GM19023 (cell line): ENCODE measurements around the gene SSH2.
"Not testable (repeated sequence)": the region's sequence is repeated elsewhere in the genome, so short reads cannot be mapped to it uniquely, and the experiment has no call there.

Experiments used
- ATAC-seq: cut with Tn5 transposase; IDR thresholded peaks from one replicate; pipeline ENCODE4 v1.9.1; 2021; ENCODE audit warnings: mild to moderate bottlenecking, moderate library complexity; ENCODE audit not compliant: unreplicated experiment

SSH2 gene

GRCh38 chr17:29929006-29929532 is 959 bp downstream of the SSH2 start:
- no peak for ATAC-seq

- no peak for ATAC-seq
These were observed 2.5 kb downstream of the SSH2 start for GRCh38 chr17:29927546-29927945.

- ATAC-seq = no peak
These were observed 5.2 kb downstream of the SSH2 start for GRCh38 chr17:29924786-29925185.

DNA sequence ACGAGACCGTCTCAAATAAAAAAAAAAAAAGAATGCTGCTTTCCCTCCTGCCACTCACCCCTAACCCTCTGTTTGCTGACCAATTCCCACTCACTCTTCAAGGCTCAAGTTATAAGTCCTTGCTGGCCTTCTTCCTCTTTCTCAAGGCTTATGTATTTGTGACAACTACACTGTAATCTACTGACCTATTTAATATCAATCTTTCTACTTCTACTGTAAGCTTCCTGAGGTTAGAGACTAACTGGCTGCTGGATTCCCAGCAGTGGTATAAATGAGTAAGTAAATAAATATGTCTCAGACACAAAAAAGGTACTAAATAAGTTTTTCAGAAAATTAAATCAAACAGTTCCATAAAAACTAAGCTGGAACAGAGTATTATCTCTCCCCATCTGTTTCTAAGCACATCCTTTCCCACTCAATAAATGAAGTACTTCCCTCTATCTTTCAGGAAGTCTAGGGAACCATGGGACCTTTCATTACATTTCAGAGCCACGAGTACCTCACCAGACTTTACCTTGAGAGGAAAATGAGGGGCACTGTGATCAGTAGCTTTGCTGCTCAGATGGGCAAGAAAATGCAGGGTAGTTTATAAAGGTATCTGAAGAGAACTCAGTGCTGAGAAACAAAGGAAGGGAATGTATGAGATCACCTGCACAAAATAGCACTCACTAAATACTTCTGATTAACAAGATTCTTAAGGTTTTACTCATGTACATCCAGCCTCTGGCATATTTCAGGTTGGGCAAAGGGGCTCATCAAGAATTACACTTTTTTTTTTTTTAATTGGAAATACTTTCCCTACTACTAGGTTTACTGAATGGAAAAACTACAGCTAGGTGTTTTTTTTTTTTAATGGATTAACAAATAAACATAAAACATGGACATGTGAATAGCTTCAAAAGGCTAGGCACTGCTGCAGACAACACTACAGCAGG is 10.8 kb downstream of the SSH2 start:
- ATAC-seq = no peak

DNA sequence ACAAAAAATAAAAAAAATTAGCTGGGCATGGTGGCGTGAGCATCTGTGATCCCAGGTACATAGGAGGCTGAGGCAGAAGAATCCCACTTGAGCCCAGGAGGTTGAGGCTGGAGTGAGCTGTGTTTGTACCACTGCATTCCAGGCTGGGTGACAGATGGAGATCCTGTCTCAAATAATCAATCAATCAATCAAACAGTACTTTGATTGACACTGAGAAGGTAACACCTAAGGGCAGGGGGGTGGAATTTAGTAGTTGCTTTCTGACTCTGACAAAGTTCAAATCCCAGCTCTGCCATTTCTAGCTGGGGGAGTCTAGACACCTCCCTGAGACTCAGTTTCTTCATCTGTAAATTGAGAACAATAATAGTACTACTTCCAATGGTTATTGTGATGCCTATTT is 12.0 kb downstream of the SSH2 start:
- no peak for ATAC-seq

- no peak for ATAC-seq
These were observed 15.1 kb downstream of the SSH2 start for GRCh38 chr17:29914819-29915537.

DNA sequence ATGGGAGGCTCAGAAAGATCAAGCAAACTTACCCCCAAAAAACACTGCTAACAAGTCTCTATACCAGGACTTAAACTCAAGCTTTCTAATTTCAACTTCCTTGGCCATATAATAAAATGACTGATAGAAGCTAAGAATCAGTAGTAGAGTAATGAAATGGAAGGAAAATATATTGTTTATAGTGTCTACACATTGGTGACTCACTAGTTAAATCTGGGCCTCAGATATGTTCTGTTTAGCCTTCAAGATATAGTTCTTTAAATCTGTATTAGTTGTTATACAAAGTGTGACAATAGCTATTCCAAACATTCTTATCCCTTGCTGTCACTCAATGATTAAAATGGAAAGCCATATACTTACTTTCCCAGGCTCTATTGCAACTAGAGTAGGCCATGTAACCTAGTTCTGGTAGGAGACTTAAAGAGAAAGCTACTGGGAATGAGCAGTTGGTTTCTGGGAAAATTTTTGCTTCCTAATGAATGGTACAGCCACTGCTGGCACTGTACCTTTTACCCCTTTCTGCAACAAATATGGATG is 18.3 kb downstream of the SSH2 start:
- no peak for ATAC-seq

DNA sequence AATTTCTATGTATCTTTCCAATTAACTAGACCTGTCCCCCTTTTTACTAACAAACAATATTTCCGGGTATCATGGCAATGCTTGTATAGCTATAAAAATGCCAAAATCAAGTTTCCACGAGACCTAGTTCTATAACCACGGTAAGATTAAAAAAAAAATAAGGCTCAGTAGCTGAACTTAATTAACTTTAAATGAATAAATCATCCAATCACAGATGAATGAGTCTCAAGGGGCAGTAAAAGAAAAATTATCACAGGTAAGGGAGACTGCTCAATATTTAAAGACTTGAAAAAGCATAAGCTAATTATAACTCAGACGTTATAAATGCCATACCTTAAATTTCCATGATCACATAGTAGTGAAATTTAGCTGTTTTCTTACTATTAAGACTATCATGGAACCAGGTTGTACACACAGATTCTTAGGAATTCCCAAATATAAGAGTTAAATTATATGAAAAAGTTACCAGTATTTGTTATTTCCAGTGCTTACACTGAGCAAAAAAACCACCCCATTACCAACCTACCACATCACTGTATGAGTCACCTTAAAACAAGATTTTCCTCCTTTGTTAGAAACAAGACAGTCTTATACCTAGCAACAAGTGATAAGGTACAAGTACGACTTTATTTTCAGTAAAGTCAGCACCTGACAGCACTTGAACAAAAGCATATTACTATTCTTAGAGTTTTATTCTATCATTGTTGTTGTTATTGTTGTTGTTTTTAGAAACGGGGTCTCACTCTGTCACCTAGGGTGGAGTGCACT is 20.6 kb downstream of the SSH2 start:
- ATAC-seq = no peak

DNA sequence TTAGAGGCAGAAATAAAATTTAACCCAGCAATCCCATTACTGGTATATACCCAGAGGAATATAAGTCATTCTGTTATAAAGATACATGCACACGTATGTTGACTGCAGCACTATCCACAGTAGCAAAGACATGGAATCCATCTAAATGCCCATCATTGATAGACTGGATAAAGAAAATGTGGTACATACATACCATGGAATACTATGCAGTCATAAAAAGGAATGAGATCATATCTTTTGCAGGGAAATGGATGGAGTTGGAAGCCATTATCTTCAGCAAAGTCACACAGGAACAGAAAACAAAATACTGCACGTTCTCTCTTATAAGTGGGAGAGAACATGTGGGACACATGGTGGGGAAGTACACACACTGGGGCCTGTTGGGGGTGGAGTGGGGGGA is 23.1 kb downstream of the SSH2 start:
- ATAC-seq = no peak

DNA sequence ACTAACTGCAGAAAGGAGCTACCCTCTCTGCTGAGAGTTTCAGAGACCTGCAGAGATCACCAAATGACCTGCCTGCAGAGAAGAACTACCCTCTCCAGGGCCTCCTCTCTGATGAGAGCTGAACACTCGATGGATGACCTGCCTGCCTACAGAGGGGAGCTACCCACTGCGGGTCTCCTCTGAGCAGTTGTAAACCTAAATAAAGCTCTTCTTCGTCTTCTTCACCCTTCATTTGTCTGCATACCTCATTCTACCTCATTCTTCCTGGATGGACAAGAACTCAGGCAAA is 24.2 kb downstream of the SSH2 start:
- ATAC-seq = no peak

DNA sequence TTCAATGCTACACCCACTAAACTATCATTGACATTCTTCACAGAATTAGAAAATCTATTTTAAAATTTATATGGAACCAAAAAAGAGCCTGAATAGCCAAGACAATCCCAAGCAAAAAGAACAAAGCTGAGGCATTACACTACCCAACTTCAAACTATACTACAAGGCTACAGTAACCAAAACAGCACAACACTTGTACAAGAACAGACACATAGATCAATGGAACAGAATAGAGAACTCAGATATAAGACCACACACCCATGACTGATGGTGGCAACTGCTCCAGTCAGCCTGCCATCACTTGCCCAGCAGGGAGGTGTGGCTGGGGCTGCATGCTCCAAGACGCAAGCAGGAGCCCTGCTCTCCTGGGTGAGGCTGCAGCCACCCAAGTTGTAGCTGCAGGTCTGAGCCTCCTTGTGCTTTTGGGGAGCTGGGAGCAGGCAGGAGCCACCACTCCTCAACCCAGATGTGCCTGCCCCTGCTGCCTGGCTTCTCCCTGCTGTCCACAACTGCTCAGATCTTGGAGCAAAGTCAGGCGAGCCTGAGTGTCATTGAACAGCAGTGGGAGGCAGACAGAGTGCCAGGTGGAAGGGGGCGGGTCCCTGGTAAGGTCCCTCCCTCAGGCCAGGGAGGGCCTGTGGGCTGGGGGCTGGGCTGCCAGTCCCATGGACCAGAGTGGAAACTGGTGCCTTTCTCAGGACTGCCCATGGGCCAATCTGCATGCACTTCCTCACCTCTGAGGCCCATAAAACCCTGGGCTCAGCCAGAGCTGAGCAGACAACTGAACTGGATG is 24.7 kb downstream of the SSH2 start:
- ATAC-seq = no peak

DNA sequence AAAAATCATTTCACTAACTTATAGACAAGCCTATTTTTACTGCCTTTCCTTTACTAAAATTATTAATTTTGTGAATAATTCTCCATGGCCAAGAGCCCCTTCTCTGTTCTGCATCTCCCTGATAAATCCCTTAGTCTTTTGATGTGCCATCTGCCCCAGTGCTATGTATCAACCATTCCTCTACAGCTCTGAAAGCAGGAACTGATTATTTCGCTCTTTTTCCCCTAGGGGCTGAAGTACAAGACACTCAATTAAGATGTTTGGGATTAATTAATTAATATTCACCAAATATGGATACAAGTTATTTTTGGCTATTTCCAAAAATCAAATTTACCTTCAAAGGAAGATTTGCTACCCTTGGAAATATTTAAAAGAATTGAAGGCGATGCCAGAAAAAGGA is 26.6 kb downstream of the SSH2 start:
- no peak for ATAC-seq

DNA sequence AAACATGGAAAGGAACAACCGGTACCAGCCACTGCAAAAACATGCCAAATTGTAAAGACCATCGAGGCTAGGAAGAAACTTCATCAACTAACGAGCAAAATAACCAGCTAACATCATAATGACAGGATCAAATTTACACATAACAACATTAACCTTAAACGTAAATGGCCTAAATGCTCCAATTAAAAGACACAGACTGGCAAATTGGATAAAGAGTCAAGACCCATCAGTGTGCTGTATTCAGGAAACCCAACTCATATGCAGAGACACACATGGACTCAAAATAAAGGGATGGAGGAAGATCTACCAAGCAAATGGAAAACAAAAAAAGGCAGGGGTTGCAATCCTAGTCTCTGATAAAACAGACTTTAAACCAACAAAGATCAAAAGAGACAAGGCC is 32.9 kb downstream of the SSH2 start:
- ATAC-seq = not testable (repeated sequence)

DNA sequence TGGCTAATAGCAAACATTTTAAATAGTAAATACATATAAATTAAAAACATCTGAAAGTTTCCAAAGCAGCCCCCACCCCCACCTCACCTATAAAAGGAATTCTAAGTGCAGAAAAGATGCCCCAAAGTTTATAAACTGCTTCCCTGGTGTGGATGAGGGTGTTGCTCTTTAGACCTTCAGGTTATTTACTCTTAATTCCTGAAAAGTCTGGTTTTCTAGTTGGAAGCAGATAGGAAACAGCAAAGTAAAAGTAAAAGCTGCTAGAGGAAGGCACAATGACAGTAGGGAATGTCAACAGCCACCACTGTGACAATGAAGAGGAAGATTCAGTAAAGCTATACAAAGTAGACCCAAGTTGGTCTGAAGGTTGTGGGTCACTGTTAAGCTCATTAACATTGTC is 37.8 kb downstream of the SSH2 start:
- no peak for ATAC-seq

DNA sequence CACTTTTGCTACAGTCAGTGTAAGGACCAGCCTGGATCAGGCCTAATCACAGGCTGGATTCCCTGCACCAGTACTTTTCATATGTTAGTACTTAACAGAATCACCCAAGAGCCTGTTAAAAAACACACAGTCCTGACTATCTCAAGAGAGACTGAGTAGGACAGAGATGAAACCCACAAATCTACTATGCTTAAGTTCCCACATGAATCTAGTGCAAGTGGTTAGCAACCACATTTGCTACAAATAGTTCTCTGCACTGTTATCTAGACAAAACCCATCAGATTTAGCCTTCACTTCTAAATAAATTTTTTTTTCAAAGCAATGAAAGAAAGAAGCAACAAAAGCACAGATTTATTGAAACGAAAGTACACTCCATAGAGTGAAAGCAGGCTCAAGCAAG is 38.9 kb downstream of the SSH2 start:
- no peak for ATAC-seq

DNA sequence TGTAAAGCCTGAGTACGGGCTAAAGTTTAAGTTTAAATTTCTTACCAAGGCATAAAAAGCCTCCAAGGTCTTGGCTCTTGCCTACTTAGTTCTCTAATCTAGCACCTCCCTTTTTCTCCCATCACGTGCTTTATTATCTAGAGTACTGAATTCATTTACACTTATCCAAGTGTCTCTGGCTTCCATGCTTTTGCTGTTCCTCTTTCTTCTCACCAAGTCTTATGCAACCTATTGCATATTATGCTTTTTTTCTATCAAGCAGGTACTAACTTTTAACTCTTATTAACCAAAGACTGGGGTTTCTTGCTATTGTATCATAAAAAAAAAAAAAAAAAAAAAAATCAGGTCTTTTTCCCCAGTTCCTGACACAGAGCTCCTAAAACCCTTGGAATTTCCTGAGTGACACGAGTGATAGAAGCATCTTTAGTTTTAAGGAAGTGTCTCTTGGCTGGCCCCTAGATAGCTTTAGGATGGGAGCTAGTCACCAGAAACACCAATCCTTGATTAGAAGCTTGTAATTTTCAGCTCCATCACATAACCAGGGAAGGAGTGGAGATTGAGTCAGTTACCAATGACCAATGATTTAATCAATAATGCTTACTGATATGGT is 44.9 kb downstream of the SSH2 start:
- no peak for ATAC-seq

- no peak for ATAC-seq
These were observed 46.5 kb downstream of the SSH2 start for GRCh38 chr17:29883497-29883896.

DNA sequence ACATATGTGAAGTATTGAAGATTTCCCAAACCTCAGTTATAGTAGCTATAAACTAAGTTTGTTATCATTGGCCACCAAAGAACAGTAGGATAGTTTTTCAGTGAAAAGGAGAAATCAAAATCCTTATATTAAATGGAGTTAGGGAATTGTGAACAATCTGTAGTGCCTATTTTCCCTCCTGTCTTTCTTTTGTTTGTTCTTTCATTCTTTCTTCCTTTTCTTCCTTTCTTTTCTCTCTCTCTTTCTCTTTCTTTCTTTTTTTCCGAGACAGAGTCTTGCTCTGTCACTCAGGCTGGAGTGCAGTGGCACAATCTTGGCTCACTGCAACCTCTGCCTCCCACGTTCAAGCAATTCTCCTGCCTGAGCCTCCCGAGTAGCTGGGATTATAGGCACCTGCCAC is 48.8 kb downstream of the SSH2 start:
- ATAC-seq = no peak

GRCh38 chr17:29880031-29880430 is 50.0 kb downstream of the SSH2 start:
- ATAC-seq = no peak
